Measurements from ENCODE around the gene FRMD8.

Gene FRMD8

DNA sequence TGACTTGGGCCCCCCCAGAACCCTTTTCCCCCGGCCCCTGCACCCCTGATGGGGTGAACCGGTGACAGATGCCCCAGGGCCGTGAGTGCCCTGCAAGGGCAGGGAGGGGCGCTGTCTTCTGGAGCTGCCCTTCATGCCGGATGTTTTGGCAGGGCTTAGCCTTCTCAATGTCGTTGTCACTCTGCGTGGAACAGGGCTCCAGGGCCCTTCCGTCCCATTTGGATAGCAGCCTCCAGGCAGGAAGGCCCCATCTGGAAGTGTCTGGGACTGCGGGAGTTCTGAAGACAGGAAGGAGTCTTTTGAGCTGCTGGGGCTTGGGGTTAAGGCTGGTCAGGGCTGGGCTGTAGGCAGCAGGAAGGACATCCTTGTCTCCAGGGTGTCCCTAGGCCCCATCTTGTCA, 4.6 kb downstream of the FRMD8 start:
- Histone ChIP-seq H3K4me1 (ENCODE audit: control insufficient read depth in 1 of 2, insufficient read depth in 1 of 2, low read depth in 1 of 2, low read length in 1 of 2) (peaks cover 14 to 26% of the 10 kb centered on the region in 2 experiments), H3K27ac (no peak overlapping the region), H3K27me3 (no peaks in the 10 kb centered on the region), H3K36me3 (peaks cover 78% of the 10 kb centered on the region), H3K4me3 (ENCODE audit: low read depth in 1 of 2, low read length in 1 of 2) (no peak overlapping the region), H3K9me3 (no peaks in the 10 kb centered on the region)
- TF ChIP-seq, protein P1, sequence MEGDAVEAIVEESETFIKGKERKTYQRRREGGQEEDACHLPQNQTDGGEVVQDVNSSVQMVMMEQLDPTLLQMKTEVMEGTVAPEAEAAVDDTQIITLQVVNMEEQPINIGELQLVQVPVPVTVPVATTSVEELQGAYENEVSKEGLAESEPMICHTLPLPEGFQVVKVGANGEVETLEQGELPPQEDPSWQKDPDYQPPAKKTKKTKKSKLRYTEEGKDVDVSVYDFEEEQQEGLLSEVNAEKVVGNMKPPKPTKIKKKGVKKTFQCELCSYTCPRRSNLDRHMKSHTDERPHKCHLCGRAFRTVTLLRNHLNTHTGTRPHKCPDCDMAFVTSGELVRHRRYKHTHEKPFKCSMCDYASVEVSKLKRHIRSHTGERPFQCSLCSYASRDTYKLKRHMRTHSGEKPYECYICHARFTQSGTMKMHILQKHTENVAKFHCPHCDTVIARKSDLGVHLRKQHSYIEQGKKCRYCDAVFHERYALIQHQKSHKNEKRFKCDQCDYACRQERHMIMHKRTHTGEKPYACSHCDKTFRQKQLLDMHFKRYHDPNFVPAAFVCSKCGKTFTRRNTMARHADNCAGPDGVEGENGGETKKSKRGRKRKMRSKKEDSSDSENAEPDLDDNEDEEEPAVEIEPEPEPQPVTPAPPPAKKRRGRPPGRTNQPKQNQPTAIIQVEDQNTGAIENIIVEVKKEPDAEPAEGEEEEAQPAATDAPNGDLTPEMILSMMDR (IDR thresholded peaks at IDR 0.05): no peak

DNA sequence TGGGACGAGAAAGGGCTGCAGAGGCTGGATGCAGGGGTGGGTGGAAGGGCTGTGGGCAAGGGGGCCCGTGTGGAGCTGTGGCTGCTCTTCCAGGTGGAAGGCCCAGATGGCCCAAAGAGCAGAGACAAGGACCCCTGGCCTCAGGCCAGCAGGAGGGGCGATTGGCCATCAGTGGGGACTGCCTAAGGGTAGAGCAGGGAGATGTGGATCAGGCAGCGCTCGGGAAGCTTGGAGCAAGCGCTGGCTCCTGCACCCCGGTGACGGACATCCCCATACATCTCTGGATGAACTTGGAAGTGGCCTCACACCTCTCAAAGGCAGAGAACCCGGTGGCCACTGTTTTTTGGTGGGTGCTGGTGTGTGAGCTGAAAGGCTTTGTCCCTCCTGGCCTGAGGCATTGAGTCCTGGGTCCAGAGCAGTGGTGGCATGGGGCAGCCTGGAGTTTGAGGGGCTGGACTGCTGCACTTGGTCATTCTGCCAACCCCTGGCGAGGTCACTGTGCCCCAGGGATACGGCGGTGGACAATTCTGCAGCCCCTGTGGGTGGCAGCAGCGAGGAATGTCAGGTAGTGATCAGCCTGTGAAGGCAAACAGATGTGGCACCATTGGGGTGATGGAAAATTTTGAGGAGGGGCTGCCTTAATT, 5.9 kb downstream of the FRMD8 start:
- H3K36me3 ChIP-seq: peaks cover 91% of the 10 kb centered on the region
- no peak overlapping the region for H3K27ac ChIP-seq
- peaks cover 5 to 17% of the 10 kb centered on the region in 2 experiments for H3K4me1 ChIP-seq (ENCODE audit: control insufficient read depth in 1 of 2, insufficient read depth in 1 of 2, low read depth in 1 of 2, low read length in 1 of 2)
- H3K27me3 ChIP-seq: no peaks in the 10 kb centered on the region
- H3K4me3 ChIP-seq (ENCODE audit: low read depth in 1 of 2, low read length in 1 of 2): no peak overlapping the region
- TF ChIP-seq, protein P1 (IDR thresholded peaks at IDR 0.05): no peak
- H3K9me3 ChIP-seq: no peaks in the 10 kb centered on the region

DNA sequence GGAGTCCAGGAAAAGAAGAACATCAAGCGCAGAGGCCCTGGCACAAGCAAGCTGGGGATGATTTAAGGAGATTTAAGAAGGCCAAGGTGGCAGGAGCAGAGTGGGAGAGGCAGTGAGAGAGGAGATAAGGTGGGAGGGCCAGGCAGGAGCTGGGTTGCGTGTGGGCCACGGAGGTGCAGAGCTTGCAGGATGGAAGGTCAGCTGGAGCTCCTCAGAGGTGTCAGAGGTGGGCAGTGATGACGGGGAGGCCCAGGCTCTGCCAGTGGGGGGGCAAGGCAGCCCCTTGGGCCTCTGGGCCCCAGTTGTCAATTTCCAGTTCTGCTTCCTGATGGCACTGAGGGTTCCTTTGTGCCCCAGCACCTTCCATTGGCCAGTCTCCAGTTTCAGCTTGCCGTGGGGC, 6.5 kb downstream of the FRMD8 start:
- H3K27ac ChIP-seq: no peak overlapping the region
- H3K36me3 ChIP-seq: peaks cover 97% of the 10 kb centered on the region
- H3K27me3 ChIP-seq: no peaks in the 10 kb centered on the region
- TF ChIP-seq, protein P1 (IDR thresholded peaks at IDR 0.05): no peak
- H3K4me1 ChIP-seq (ENCODE audit: control insufficient read depth in 1 of 2, insufficient read depth in 1 of 2, low read depth in 1 of 2, low read length in 1 of 2): peaks cover 0 to 11% of the 10 kb centered on the region in 2 experiments
- no peaks in the 10 kb centered on the region for H3K9me3 ChIP-seq
- no peak overlapping the region for H3K4me3 ChIP-seq (ENCODE audit: low read depth in 1 of 2, low read length in 1 of 2)

DNA sequence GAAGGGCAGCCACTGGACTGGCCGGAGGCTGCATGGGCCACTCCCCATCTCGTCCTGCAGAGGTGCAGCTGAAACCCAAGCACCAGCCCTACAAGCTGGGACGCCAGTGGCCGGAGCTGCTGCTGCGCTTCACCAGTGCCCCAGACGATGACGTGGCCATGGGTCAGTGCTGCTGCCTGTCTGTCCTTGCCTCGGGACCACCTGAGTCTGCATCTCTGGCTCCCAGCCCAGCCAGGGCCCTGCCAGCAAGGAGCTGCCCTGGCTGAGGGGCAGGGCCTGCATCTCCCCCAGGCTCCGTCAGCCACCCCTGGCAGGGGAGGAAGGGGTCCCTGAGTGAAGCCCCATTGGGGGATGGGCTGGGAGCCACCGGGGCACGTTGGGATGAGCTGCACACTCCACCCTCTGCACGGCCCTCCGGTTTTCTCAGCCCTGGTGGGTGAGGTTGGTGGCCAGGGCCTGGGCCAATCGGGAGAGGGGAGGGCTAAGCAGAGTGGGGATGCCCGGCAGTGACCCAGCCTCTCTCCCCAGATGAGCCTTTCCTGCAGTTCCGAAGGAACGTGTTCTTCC, 7.2 kb downstream of the FRMD8 start:
- H3K4me3 ChIP-seq (ENCODE audit: low read depth in 1 of 2, low read length in 1 of 2): no peak overlapping the region
- H3K27me3 ChIP-seq: no peaks in the 10 kb centered on the region
- H3K9me3 ChIP-seq: no peaks in the 10 kb centered on the region
- no peak overlapping the region for H3K27ac ChIP-seq
- peaks cover 99% of the 10 kb centered on the region for H3K36me3 ChIP-seq
- H3K4me1 ChIP-seq (ENCODE audit: control insufficient read depth in 1 of 2, insufficient read depth in 1 of 2, low read depth in 1 of 2, low read length in 1 of 2): peaks cover 0 to 4% of the 10 kb centered on the region in 2 experiments
- TF ChIP-seq, protein P1 (IDR thresholded peaks at IDR 0.05): no peak

DNA sequence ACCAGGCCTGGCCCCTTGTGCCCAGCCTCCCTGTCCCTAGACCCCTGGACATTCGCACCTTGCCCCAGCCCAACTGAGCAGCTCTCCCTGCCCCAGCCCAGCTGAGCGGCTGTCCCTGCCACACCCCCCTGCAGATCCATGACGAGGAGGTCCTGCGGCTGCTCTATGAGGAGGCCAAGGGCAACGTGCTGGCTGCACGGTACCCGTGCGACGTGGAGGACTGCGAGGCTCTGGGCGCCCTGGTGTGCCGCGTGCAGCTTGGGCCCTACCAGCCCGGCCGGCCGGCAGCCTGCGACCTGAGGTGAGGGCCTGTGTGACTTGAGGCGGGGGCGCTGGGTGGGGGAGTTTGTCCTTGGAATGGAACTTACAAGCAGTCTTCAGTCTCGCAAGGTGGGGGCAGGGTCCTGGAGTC, 7.7 kb downstream of the FRMD8 start:
- TF ChIP-seq, protein P1 (IDR thresholded peaks at IDR 0.05): no peak
- Histone ChIP-seq H3K4me3 (ENCODE audit: low read depth in 1 of 2, low read length in 1 of 2) (no peak overlapping the region), H3K27ac (no peak overlapping the region), H3K27me3 (no peaks in the 10 kb centered on the region), H3K9me3 (no peaks in the 10 kb centered on the region), H3K36me3 (peaks cover 97% of the 10 kb centered on the region), H3K4me1 (ENCODE audit: control insufficient read depth in 1 of 2, insufficient read depth in 1 of 2, low read depth in 1 of 2, low read length in 1 of 2) (no peaks in the 10 kb centered on the region)
